ENCODE data around the gene AFDN.
"Not testable (repeated sequence)": the region's sequence is repeated elsewhere in the genome, so short reads cannot be mapped to it uniquely, and the experiment has no call there.

The AFDN gene

GRCh38 chr6:167962711-167963110 lies 136.0 kb downstream of the AFDN start:
- no peak for DNase-seq

- DNase-seq, result no peak
Measured at GRCh38 chr6:167963589-167964057, 136.9 kb downstream of the AFDN start.

- no peak for DNase-seq
Measured at GRCh38 chr6:167965592-167966539, 139.2 kb downstream of the AFDN start.

GRCh38 chr6:167966540-167966905 lies 139.8 kb downstream of the AFDN start:
- no peak for DNase-seq

GRCh38 chr6:167968091-167968490 lies 141.4 kb downstream of the AFDN start:
- DNase-seq, result no peak

GRCh38 chr6:167970230-167970629 lies 143.5 kb downstream of the AFDN start:
- no peak for DNase-seq

GRCh38 chr6:167972193-167972592 lies 145.5 kb downstream of the AFDN start:
- no peak for DNase-seq

- DNase-seq, result no peak
Measured at GRCh38 chr6:167973148-167973885, 146.6 kb downstream of the AFDN start.

- DNase-seq, result no peak
Measured at GRCh38 chr6:167974640-167975344, 148.1 kb downstream of the AFDN start.

- DNase-seq, result no peak
Measured at GRCh38 chr6:167975458-167975857, 148.7 kb downstream of the AFDN start.

GRCh38 chr6:167976116-167976657 lies 149.5 kb downstream of the AFDN start:
- not testable (repeated sequence) for DNase-seq

GRCh38 chr6:167976708-167977107 lies 150.0 kb downstream of the AFDN start:
- DNase-seq, result no peak

GRCh38 chr6:167977717-167978467 lies 151.2 kb downstream of the AFDN start:
- no peak for DNase-seq

GRCh38 chr6:167978607-167979006 lies 151.9 kb downstream of the AFDN start:
- DNase-seq, result no peak

GRCh38 chr6:167979436-167980139 lies 152.9 kb downstream of the AFDN start:
- DNase-seq, result no peak

GRCh38 chr6:167980911-167981580 lies 154.3 kb downstream of the AFDN start:
- no peak for DNase-seq

- DNase-seq, result no peak
Measured at GRCh38 chr6:167981916-167982462, 155.3 kb downstream of the AFDN start.

GRCh38 chr6:167984144-167984719 lies 157.5 kb downstream of the AFDN start:
- DNase-seq, result no peak

- no peak for DNase-seq
Measured at GRCh38 chr6:167984876-167985604, 158.3 kb downstream of the AFDN start.
